ENCODE results near the gene MZF1. TPM values are rescaled to one million over a fixed set of nuclear protein-coding genes. Genes with fewer than 3 reads are reported as not detected.

The MZF1 gene
- total RNA-seq, 2 donors from 2014 or later: 47.5 to 67.3 TPM

DNA sequence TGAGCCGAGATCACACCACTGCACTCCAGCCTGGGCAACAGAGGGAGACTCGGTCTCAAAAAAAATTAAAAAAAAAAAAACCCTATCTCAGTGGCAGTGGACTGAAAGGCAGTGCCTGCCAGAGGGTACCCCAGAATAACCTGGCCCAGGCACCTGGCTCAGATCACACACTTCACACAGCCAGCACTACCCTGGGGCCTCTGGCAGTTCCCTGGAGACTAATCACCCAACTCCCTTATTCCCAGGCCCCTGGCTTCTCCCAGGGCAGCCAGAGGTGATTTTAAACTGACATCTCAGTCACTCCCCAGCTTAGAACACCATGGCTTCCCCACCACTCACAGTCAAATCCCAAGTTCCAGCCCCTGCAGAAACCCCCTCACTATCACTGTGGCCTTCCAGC, 57.9 kb downstream of the MZF1 start:
- Histone ChIP-seq H3K27ac (no peak overlapping the region), H3K4me1 (replicated peaks) (peaks cover 10% of the 10 kb centered on the region), H3K36me3 (peaks cover 0 to 15% of the 10 kb centered on the region in 2 donors), H3K9me3 (no peaks in the 10 kb centered on the region), H3K4me3 (no peak overlapping the region), H3K27me3 (replicated peaks; ENCODE audit: insufficient read depth) (no peaks in the 10 kb centered on the region)
- intact Hi-C loops (cut with DNase I): no loop called here
- DNase-seq (ENCODE audit: low spot score): no peak
- 100% methylated on average over 2 of the region's 2 CpGs for WGBS
- no peak for TF ChIP-seq POLR2AphosphoS5 (IDR thresholded peaks at IDR 0.05)
- TF ChIP-seq, protein P1, sequence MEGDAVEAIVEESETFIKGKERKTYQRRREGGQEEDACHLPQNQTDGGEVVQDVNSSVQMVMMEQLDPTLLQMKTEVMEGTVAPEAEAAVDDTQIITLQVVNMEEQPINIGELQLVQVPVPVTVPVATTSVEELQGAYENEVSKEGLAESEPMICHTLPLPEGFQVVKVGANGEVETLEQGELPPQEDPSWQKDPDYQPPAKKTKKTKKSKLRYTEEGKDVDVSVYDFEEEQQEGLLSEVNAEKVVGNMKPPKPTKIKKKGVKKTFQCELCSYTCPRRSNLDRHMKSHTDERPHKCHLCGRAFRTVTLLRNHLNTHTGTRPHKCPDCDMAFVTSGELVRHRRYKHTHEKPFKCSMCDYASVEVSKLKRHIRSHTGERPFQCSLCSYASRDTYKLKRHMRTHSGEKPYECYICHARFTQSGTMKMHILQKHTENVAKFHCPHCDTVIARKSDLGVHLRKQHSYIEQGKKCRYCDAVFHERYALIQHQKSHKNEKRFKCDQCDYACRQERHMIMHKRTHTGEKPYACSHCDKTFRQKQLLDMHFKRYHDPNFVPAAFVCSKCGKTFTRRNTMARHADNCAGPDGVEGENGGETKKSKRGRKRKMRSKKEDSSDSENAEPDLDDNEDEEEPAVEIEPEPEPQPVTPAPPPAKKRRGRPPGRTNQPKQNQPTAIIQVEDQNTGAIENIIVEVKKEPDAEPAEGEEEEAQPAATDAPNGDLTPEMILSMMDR (IDR thresholded peaks at IDR 0.05): no peak
- TF ChIP-seq POLR2A (IDR thresholded peaks at IDR 0.05): no peak

DNA sequence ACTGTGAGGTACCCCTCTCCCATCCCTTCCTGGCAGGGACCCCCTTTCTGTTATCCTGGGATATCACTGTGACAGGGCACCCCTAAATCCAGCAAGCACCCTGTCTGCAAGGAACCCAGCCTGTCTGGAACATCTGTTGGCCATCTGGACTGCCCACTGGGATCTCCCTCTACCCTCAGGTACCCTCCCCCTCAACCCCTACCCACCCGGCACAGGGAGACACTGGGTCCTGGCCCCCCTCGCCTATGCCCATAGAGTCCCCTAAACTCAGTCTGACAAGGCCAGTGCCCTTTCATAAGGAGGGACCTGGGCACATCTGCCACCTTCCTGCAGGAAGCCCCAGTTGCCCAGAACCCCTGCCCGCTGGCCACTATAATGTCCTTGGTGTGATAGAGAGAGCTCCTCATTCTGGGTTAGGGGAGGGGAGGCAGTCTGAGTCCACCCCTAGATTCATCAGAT, 58.5 kb downstream of the MZF1 start:
- TF ChIP-seq, protein P1 (IDR thresholded peaks at IDR 0.05): no peak
- TF ChIP-seq POLR2AphosphoS5 (IDR thresholded peaks at IDR 0.05) (no peak), POLR2A (IDR thresholded peaks at IDR 0.05) (no peak)
- intact Hi-C loops (cut with DNase I): no loop called here
- no peaks in the 10 kb centered on the region for H3K9me3 ChIP-seq
- peaks cover 10% of the 10 kb centered on the region for H3K4me1 ChIP-seq (replicated peaks)
- WGBS: 78% methylated on average over 3 of the region's 3 CpGs
- H3K27ac ChIP-seq: peak overlapping the region; percentile 78
- no peak for DNase-seq (ENCODE audit: low spot score)
- H3K27me3 ChIP-seq (replicated peaks; ENCODE audit: insufficient read depth): no peaks in the 10 kb centered on the region
- H3K4me3 ChIP-seq: peak overlapping the region; percentile 27 to 41
- peaks cover 0 to 15% of the 10 kb centered on the region in 2 donors for H3K36me3 ChIP-seq

DNA sequence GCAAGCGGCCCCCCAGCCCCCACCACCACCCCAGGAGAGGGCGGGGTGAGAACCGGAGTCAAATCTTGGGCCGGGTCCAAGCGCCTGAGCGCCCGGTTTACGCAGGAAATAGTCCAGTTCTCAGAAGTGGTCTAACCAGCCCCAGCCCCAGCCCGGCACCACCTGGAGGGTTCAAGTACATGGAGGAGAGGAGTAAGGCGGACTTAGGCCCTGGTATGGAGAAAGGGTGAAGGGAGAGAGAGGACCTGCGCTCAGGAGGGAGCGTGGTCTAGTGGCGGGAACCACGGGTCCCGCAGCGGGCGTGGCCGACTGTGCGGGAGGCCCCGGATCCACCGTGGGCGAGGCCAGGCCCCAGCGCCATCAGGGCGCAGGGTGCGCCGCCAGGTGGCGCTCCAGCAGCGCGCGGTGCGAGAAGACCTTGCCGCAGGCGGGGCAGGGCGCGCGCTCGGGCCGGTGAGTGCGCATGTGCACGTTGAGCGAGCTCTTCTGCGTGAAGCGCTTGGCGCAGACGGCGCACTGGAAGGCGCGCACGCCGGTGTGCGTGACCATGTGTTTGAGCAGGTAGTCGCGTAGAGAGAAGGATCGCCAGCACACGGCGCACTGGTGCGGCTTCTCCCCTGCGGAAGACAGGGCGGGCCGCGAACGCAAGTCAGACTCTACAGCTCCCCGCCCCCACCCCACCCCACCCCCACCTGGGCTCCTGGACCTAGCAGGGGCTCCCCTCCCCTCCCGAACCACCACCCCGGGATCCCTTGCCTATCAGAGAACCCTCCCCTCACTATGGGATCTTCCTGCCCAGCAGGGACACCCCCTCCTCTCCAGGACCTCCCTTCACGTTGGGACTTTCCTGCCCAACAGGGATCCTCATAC, 59.2 kb downstream of the MZF1 start:
- Histone ChIP-seq H3K27me3 (replicated peaks; ENCODE audit: insufficient read depth) (no peaks in the 10 kb centered on the region), H3K36me3 (peaks cover 0 to 15% of the 10 kb centered on the region in 2 donors), H3K9me3 (no peaks in the 10 kb centered on the region), H3K4me1 (replicated peaks) (peaks cover 10% of the 10 kb centered on the region), H3K27ac (peak overlapping the region; percentile 78), H3K4me3 (peak overlapping the region; percentile 27 to 41)
- intact Hi-C loops (cut with DNase I): no loop called here
- 17% methylated on average over 59 of the region's 66 CpGs for WGBS
- TF ChIP-seq POLR2A (IDR thresholded peaks at IDR 0.05) (no peak), POLR2AphosphoS5 (IDR thresholded peaks at IDR 0.05) (peak; percentile 72)
- TF ChIP-seq, protein P1 (IDR thresholded peaks at IDR 0.05): peak; percentile 90 to 98 (median 96)
- peak; percentile 80 for DNase-seq (ENCODE audit: low spot score)

DNA sequence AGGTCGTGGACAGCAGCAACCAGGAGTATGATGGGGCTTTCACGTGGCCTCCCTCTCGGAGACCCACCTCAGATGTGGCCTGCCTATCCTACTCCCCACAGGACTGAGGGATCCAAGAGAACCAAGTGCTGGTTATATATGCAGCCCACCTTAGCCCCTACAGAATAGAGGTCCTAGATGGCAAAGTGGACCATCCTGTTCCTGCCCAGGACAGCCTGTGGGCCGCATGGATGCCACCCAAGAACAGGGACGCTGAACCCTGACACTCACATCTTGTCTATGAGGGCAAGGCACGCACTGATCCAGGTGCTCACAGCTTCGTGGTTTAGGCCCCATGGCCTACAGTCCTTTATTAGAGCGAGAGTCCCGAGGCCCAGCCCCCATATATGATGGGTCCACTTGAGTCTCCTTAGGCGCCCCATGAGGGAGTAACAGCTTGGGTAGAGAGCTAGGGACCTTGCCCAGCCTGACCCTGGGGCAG, 59.9 kb downstream of the MZF1 start:
- Histone ChIP-seq H3K9me3 (no peaks in the 10 kb centered on the region), H3K27me3 (replicated peaks; ENCODE audit: insufficient read depth) (no peaks in the 10 kb centered on the region), H3K4me1 (replicated peaks) (peaks cover 6% of the 10 kb centered on the region), H3K36me3 (peaks cover 0 to 15% of the 10 kb centered on the region in 2 donors), H3K4me3 (peak overlapping the region in 1 of 2 donors; percentile 41), H3K27ac (peak overlapping the region; percentile 78)
- no peak for DNase-seq (ENCODE audit: low spot score)
- TF ChIP-seq POLR2A (IDR thresholded peaks at IDR 0.05): no peak
- TF ChIP-seq, protein P1 (IDR thresholded peaks at IDR 0.05): no peak
- no peak for TF ChIP-seq POLR2AphosphoS5 (IDR thresholded peaks at IDR 0.05)
- WGBS: 75% methylated on average over 10 of the region's 10 CpGs
- intact Hi-C loops (cut with DNase I): no loop called here

Small RNA genes within 50 kb of the gene (microRNA-seq; reads per million reads assigned to microRNA genes)
- gene MIR6807: 0.59 reads per million

Small RNA genes within 50 kb of the gene (small RNA-seq; reads per million reads assigned to genes)
- gene MIR6807 (0 reads per million in 2 donors), gene RN7SL525P (0 reads per million in 2 donors)

Other genes with a start within 250 kb of the MZF1 start
- 1 to 10 TPM; 2.7 to 4.1 TPM for gene ZSCAN22, start 246.3 kb downstream of the MZF1 start, total RNA-seq
- gene A1BG, start 219.8 kb downstream of the MZF1 start, total RNA-seq: 10 to 100 TPM in 1 of 2 donors, 1 to 10 TPM in 1; 5.6 to 25.6 TPM
- 10 to 100 TPM in 1 of 2 donors, 1 to 10 TPM in 1; 6.6 to 11.0 TPM for gene ZNF497, start 210.6 kb downstream of the MZF1 start, total RNA-seq
- 10 to 100 TPM; 12.2 to 15.7 TPM for gene ZNF837, start 192.3 kb downstream of the MZF1 start, total RNA-seq
- 1,000 to 10,000 TPM; 1,184 to 2,289 TPM for gene RPS5, start 186.1 kb downstream of the MZF1 start, total RNA-seq
- 1 to 10 TPM in 1 of 2 donors, under 1 TPM in 1; 0.62 to 7.0 TPM for gene RNF225, start 177.7 kb downstream of the MZF1 start, total RNA-seq
- gene ZNF584, start 164.7 kb downstream of the MZF1 start, total RNA-seq: 10 to 100 TPM; 10.8 to 19.4 TPM
- 10 to 100 TPM in 1 of 2 donors, 1 to 10 TPM in 1; 8.1 to 12.2 TPM for gene ZNF132, start 133.2 kb downstream of the MZF1 start, total RNA-seq
- 10 to 100 TPM; 10.8 to 16.4 TPM for gene ZNF324B, start 121.7 kb downstream of the MZF1 start, total RNA-seq
- gene ZNF324, start 106.3 kb downstream of the MZF1 start, total RNA-seq: 10 to 100 TPM; 22.9 to 27.1 TPM
- gene ZNF446, start 97.0 kb downstream of the MZF1 start, total RNA-seq: 10 to 100 TPM; 37.8 to 38.0 TPM
- 10 to 100 TPM in 1 of 2 donors, 1 to 10 TPM in 1; 6.6 to 20.7 TPM for gene SLC27A5, start 61.3 kb downstream of the MZF1 start, total RNA-seq
- gene ZBTB45, start 53.5 kb downstream of the MZF1 start, total RNA-seq: 10 to 100 TPM; 22.0 to 24.0 TPM
- 100 to 1,000 TPM; 237 to 374 TPM for gene TRIM28, start 29.3 kb downstream of the MZF1 start, total RNA-seq
- gene CHMP2A, start 18.2 kb downstream of the MZF1 start, total RNA-seq: 100 to 1,000 TPM; 102 to 126 TPM
- gene UBE2M, start 14.7 kb downstream of the MZF1 start, total RNA-seq: 10 to 100 TPM; 27.7 to 44.2 TPM

Data from prostate gland (tissue), 2 donors.